Neuronal stem cell (in vitro differentiated cells): ENCODE measurements around the gene PLCL1.

Source experiments
- DNase-seq: peaks from one replicate; pipeline ENCODE4 v3.0.0-alpha.2; 2013; ENCODE audit warnings: low spot score
- H2AFZ ChIP-seq: one replicate; pipeline ENCODE4 v1.6.1; 2013; ENCODE audit warnings: mild to moderate bottlenecking, low read length, inconsistent platforms
- H2AK5ac ChIP-seq: 2 replicates; pipeline ENCODE4 v1.6.1; 2013; ENCODE audit warnings: low read depth, mild to moderate bottlenecking, inconsistent platforms, low read length, moderate library complexity, mixed read lengths
- H2BK120ac ChIP-seq: 2 replicates; pipeline ENCODE4 v1.6.1; 2013; ENCODE audit warnings: low read depth, mild to moderate bottlenecking, inconsistent platforms, low read length, moderate library complexity, mixed read lengths
- H2BK12ac ChIP-seq: one replicate; pipeline ENCODE4 v1.6.1; 2013; ENCODE audit warnings: low read length, inconsistent platforms
- H2BK15ac ChIP-seq: 2 replicates; pipeline ENCODE4 v1.6.1; 2013; ENCODE audit warnings: mild to moderate bottlenecking, low read length, inconsistent platforms, mixed read lengths
- H2BK5ac ChIP-seq: one replicate; pipeline ENCODE4 v1.6.1; 2013; ENCODE audit warnings: inconsistent platforms, mild to moderate bottlenecking, low read length, moderate library complexity
- H3K14ac ChIP-seq: one replicate; pipeline ENCODE4 v1.6.1; 2013; ENCODE audit warnings: low read length, inconsistent platforms
- H3K18ac ChIP-seq: 2 replicates; pipeline ENCODE4 v1.6.1; 2013; ENCODE audit warnings: low read length, inconsistent platforms
- H3K23ac ChIP-seq: 2 replicates; pipeline ENCODE4 v1.6.1; 2013; ENCODE audit warnings: low read depth, mild to moderate bottlenecking, mixed read lengths, low read length, inconsistent platforms; ENCODE audit not compliant: poor library complexity
- H3K27ac ChIP-seq: replicated peaks from 3 replicates; pipeline ENCODE4 v1.5.1; 2013; ENCODE audit warnings: low read length, inconsistent platforms
- H3K27me3 ChIP-seq, 3 experiments: 2 replicates each; pipeline ENCODE4 v1.6.1; 2013; ENCODE audit warnings: low read length in 3 of 3, mild to moderate bottlenecking in 2 of 3, inconsistent platforms in 1 of 3, low read depth in 1 of 3, mixed read lengths in 1 of 3, moderate library complexity in 1 of 3; ENCODE audit not compliant: control insufficient read depth in 3 of 3, insufficient read depth in 3 of 3
- H3K36me3 ChIP-seq, 2 donors: replicated peaks in 1 of 2; 2 replicates each; pipeline ENCODE4 v1.6.1; 2013; ENCODE audit warnings: low read length in 2 of 2; ENCODE audit not compliant: control insufficient read depth in 2 of 2, insufficient read depth in 2 of 2
- H3K4ac ChIP-seq: 2 replicates; pipeline ENCODE4 v1.6.1; 2013; ENCODE audit warnings: inconsistent platforms, mild to moderate bottlenecking, low read length, moderate library complexity
- H3K4me1 ChIP-seq, 2 donors: 1 replicate in 1 of 2; 2 replicates in 1 of 2; pipeline ENCODE4 v1.6.1; 2013; ENCODE audit warnings: low read length in 2 of 2, low read depth in 1 of 2; ENCODE audit not compliant: control insufficient read depth in 2 of 2, insufficient read depth in 1 of 2
- H3K4me2 ChIP-seq: one replicate; pipeline ENCODE4 v1.6.1; 2013; ENCODE audit warnings: mild to moderate bottlenecking, low read length, inconsistent platforms; ENCODE audit not compliant: insufficient read depth, poor library complexity, severe bottlenecking
- H3K4me3 ChIP-seq, 2 donors: 2 replicates each; pipeline ENCODE4 v1.5.1; 2013; ENCODE audit warnings: low read length in 2 of 2, mild to moderate bottlenecking in 2 of 2, inconsistent platforms in 1 of 2, moderate library complexity in 1 of 2
- H3K79me1 ChIP-seq: one replicate; pipeline ENCODE4 v1.6.1; 2013; ENCODE audit warnings: low read depth, mild to moderate bottlenecking, inconsistent platforms, low read length, moderate library complexity
- H3K9ac ChIP-seq: one replicate; pipeline ENCODE4 v1.6.1; 2013; ENCODE audit warnings: mild to moderate bottlenecking, low read depth, low read length, inconsistent platforms; ENCODE audit not compliant: poor library complexity
- H3K9me3 ChIP-seq, 2 donors: replicated peaks in 1 of 2; 2 replicates each; pipeline versions ENCODE3 to v1.6.1; 2013; ENCODE audit warnings: low read length in 2 of 2, mild to moderate bottlenecking in 2 of 2, inconsistent platforms in 1 of 2, low read depth in 1 of 2, mixed read lengths in 1 of 2, moderate library complexity in 1 of 2; ENCODE audit not compliant: control insufficient read depth in 2 of 2, insufficient read depth in 1 of 2
- H4K8ac ChIP-seq: one replicate; pipeline ENCODE4 v1.6.1; 2013; ENCODE audit warnings: low read depth, mild to moderate bottlenecking, inconsistent platforms, low read length, moderate library complexity
- H4K91ac ChIP-seq: one replicate; pipeline ENCODE4 v1.6.1; 2013; ENCODE audit warnings: low read length, low read depth, mild to moderate bottlenecking, inconsistent platforms; ENCODE audit not compliant: poor library complexity
- WGBS, 2 donors: extraction: QIAGEN DNeasy Blood & Tissue Kit; methylation state at CpG; one replicate each; pipeline ENCODE4 v1.1.7; 2013; ENCODE audit warnings: missing lambda C conversion rate in 2 of 2, mixed read lengths in 1 of 2; ENCODE audit not compliant: insufficient read length in 2 of 2, insufficient replicate concordance in 1 of 2; ENCODE audit errors: extremely low coverage in 2 of 2; 5-methylcytosine and 5-hydroxymethylcytosine counted together

PLCL1 gene

GRCh38 chr2:197870137-197870536 lies 65.7 kb downstream of the PLCL1 start:
- Histone ChIP-seq H3K4ac (no peak overlapping the region), H3K4me2 (no peak overlapping the region), H3K36me3 (no peaks in the 10 kb centered on the region), H3K79me1 (no peaks in the 10 kb centered on the region), H4K91ac (no peak overlapping the region), H3K9me3 (no peaks in the 10 kb centered on the region), H3K18ac (no peak overlapping the region), H3K9ac (no peak overlapping the region), H3K27ac (no peak overlapping the region), H2BK15ac (no peak overlapping the region), H4K8ac (no peak overlapping the region), H2AK5ac (no peak overlapping the region), H2AFZ (no peak overlapping the region), H3K14ac (no peak overlapping the region), H2BK5ac (no peak overlapping the region), H2BK12ac (no peak overlapping the region), H3K4me1 (peaks cover 6 to 7% of the 10 kb centered on the region in 2 donors), H3K23ac (no peak overlapping the region), H3K27me3 (no peaks in the 10 kb centered on the region), H2BK120ac (no peak overlapping the region), H3K4me3 (no peak overlapping the region)
- DNase-seq, result no peak
- no CpG with 5 or more reads among the region's 2 CpGs for WGBS, 2 donors

- Histone ChIP-seq H3K14ac (no peak overlapping the region), H2AK5ac (no peak overlapping the region), H4K8ac (no peak overlapping the region), H3K79me1 (no peaks in the 10 kb centered on the region), H3K9ac (no peak overlapping the region), H3K4me2 (no peak overlapping the region), H3K4me3 (no peak overlapping the region), H2AFZ (peak overlapping the region; percentile 5), H3K4me1 (peaks cover 6 to 7% of the 10 kb centered on the region in 2 donors), H3K27ac (no peak overlapping the region), H3K23ac (no peak overlapping the region), H3K9me3 (no peaks in the 10 kb centered on the region), H2BK12ac (no peak overlapping the region), H3K18ac (no peak overlapping the region), H2BK15ac (no peak overlapping the region), H4K91ac (no peak overlapping the region), H3K27me3 (no peaks in the 10 kb centered on the region), H2BK120ac (no peak overlapping the region), H3K36me3 (no peaks in the 10 kb centered on the region), H2BK5ac (no peak overlapping the region), H3K4ac (no peak overlapping the region)
- no CpG with 5 or more reads among the region's 3 CpGs for WGBS, 2 donors
- no peak for DNase-seq
Observed at GRCh38 chr2:197871780-197872456, 67.5 kb downstream of the PLCL1 start.

- H2BK15ac ChIP-seq, result no peak overlapping the region
- H3K36me3 ChIP-seq, result no peaks in the 10 kb centered on the region
- no peak overlapping the region for H3K18ac ChIP-seq
- H3K4me1 ChIP-seq, result peaks cover 6 to 7% of the 10 kb centered on the region in 2 donors
- H4K91ac ChIP-seq, result no peak overlapping the region
- H3K9ac ChIP-seq, result no peak overlapping the region
- H3K4me3 ChIP-seq, result no peak overlapping the region
- H3K4ac ChIP-seq, result no peak overlapping the region
- no peaks in the 10 kb centered on the region for H3K27me3 ChIP-seq
- H3K14ac ChIP-seq, result no peak overlapping the region
- H2AK5ac ChIP-seq, result no peak overlapping the region
- H3K4me2 ChIP-seq, result no peak overlapping the region
- H3K23ac ChIP-seq, result no peak overlapping the region
- no peak overlapping the region for H2BK5ac ChIP-seq
- H3K27ac ChIP-seq, result no peak overlapping the region
- DNase-seq, result no peak
- WGBS, 2 donors, result no CpG with 5 or more reads among the region's 4 CpGs
- H3K9me3 ChIP-seq, result no peaks in the 10 kb centered on the region
- H2AFZ ChIP-seq, result peak overlapping the region; percentile 84
- no peak overlapping the region for H2BK120ac ChIP-seq
- no peak overlapping the region for H2BK12ac ChIP-seq
- no peak overlapping the region for H4K8ac ChIP-seq
- no peaks in the 10 kb centered on the region for H3K79me1 ChIP-seq
Observed at GRCh38 chr2:197873293-197873701, 68.9 kb downstream of the PLCL1 start.

GRCh38 chr2:197875763-197876162 lies 71.4 kb downstream of the PLCL1 start:
- H3K27me3 ChIP-seq, result no peaks in the 10 kb centered on the region
- no peak overlapping the region for H2AK5ac ChIP-seq
- H3K4me1 ChIP-seq, result peaks cover 6 to 7% of the 10 kb centered on the region in 2 donors
- H3K4me2 ChIP-seq, result no peak overlapping the region
- no peak overlapping the region for H4K91ac ChIP-seq
- no peak overlapping the region for H2BK12ac ChIP-seq
- no peak overlapping the region for H3K4me3 ChIP-seq
- H4K8ac ChIP-seq, result no peak overlapping the region
- no peaks in the 10 kb centered on the region for H3K79me1 ChIP-seq
- no peak overlapping the region for H3K27ac ChIP-seq
- no peak overlapping the region for H3K9ac ChIP-seq
- H3K23ac ChIP-seq, result no peak overlapping the region
- no peak overlapping the region for H2BK120ac ChIP-seq
- DNase-seq, result no peak
- H2BK5ac ChIP-seq, result no peak overlapping the region
- H3K18ac ChIP-seq, result no peak overlapping the region
- no peak overlapping the region for H2BK15ac ChIP-seq
- no peaks in the 10 kb centered on the region for H3K36me3 ChIP-seq
- WGBS, 2 donors, result no CpG with 5 or more reads among the region's 1 CpG
- peak overlapping the region; percentile 47 for H2AFZ ChIP-seq
- no peaks in the 10 kb centered on the region for H3K9me3 ChIP-seq
- no peak overlapping the region for H3K4ac ChIP-seq
- H3K14ac ChIP-seq, result no peak overlapping the region
